ENCODE measurements around the gene KIF22. TPM values are rescaled to one million over a fixed set of nuclear protein-coding genes. Genes with fewer than 3 reads are reported as not detected.
"Not testable (repeated sequence)": the region's sequence is repeated elsewhere in the genome, so short reads cannot be mapped to it uniquely, and the experiment has no call there.

Gene KIF22
- polyA plus RNA-seq, 1 donor from 2014 or later = 34.7 TPM

- H3K36me3 Mint-ChIP-seq = no peaks in the 10 kb centered on the region
- peaks cover 18 to 23% (median 19%) of the 10 kb centered on the region in 3 donors for H3K4me1 Mint-ChIP-seq
- peak overlapping the region in 1 of 3 donors; percentile 16 for H3K27ac Mint-ChIP-seq
- H3K4me3 Mint-ChIP-seq = peak overlapping the region in 1 of 4 donors; percentile 34
- no peaks in the 10 kb centered on the region for H3K9me3 Mint-ChIP-seq
- H3K27me3 Mint-ChIP-seq = no peaks in the 10 kb centered on the region
These were observed 32.5 kb upstream of the KIF22 start for GRCh38 chr16:29757950-29758466.

- H3K9me3 Mint-ChIP-seq = no peaks in the 10 kb centered on the region
- no peaks in the 10 kb centered on the region for H3K27me3 Mint-ChIP-seq
- no peaks in the 10 kb centered on the region for H3K36me3 Mint-ChIP-seq
- H3K27ac Mint-ChIP-seq = peak overlapping the region in 1 of 3 donors; percentile 78
- peaks cover 15 to 16% (median 16%) of the 10 kb centered on the region in 3 donors for H3K4me1 Mint-ChIP-seq
- peak overlapping the region in 1 of 4 donors; percentile 33 for H3K4me3 Mint-ChIP-seq
These were observed 29.8 kb upstream of the KIF22 start for GRCh38 chr16:29760567-29761279.

- peaks cover 15 to 16% (median 16%) of the 10 kb centered on the region in 3 donors for H3K4me1 Mint-ChIP-seq
- not testable (repeated sequence) for H3K9me3 Mint-ChIP-seq, H3K27ac Mint-ChIP-seq, H3K36me3 Mint-ChIP-seq, H3K4me3 Mint-ChIP-seq, H3K27me3 Mint-ChIP-seq
These were observed 29.3 kb upstream of the KIF22 start for GRCh38 chr16:29761280-29761651.

GRCh38 chr16:29761882-29762281 lies 28.7 kb upstream of the KIF22 start:
- no peaks in the 10 kb centered on the region for H3K9me3 Mint-ChIP-seq
- no peak overlapping the region for H3K4me3 Mint-ChIP-seq
- no peaks in the 10 kb centered on the region for H3K36me3 Mint-ChIP-seq
- H3K4me1 Mint-ChIP-seq = peaks cover 11 to 14% (median 12%) of the 10 kb centered on the region in 3 donors
- H3K27me3 Mint-ChIP-seq = no peaks in the 10 kb centered on the region
- no peak overlapping the region for H3K27ac Mint-ChIP-seq

- Mint-ChIP-seq H3K9me3 (no peaks in the 10 kb centered on the region), H3K27me3 (no peaks in the 10 kb centered on the region), H3K4me1 (peaks cover 9 to 12% (median 11%) of the 10 kb centered on the region in 3 donors), H3K27ac (peak overlapping the region in 1 of 3 donors; percentile 35), H3K4me3 (peak overlapping the region in 1 of 4 donors; percentile 43), H3K36me3 (no peaks in the 10 kb centered on the region)
These were observed 27.2 kb upstream of the KIF22 start for GRCh38 chr16:29763326-29763725.

GRCh38 chr16:29765167-29766032 lies 25.2 kb upstream of the KIF22 start:
- Mint-ChIP-seq H3K36me3 (no peaks in the 10 kb centered on the region), H3K27ac (no peak overlapping the region), H3K27me3 (no peaks in the 10 kb centered on the region), H3K4me1 (peaks cover 8 to 11% (median 11%) of the 10 kb centered on the region in 3 donors), H3K9me3 (no peaks in the 10 kb centered on the region), H3K4me3 (peak overlapping the region in 1 of 4 donors; percentile 2)

GRCh38 chr16:29766571-29766970 lies 24.0 kb upstream of the KIF22 start:
- H3K4me1 Mint-ChIP-seq = peaks cover 5 to 11% (median 8%) of the 10 kb centered on the region in 3 donors
- no peak overlapping the region for H3K4me3 Mint-ChIP-seq
- H3K27ac Mint-ChIP-seq = no peak overlapping the region
- no peaks in the 10 kb centered on the region for H3K9me3 Mint-ChIP-seq
- no peaks in the 10 kb centered on the region for H3K27me3 Mint-ChIP-seq
- no peaks in the 10 kb centered on the region for H3K36me3 Mint-ChIP-seq

GRCh38 chr16:29767062-29767461 lies 23.5 kb upstream of the KIF22 start:
- Mint-ChIP-seq H3K4me3 (no peak overlapping the region), H3K36me3 (no peaks in the 10 kb centered on the region), H3K9me3 (no peaks in the 10 kb centered on the region), H3K4me1 (peaks cover 5 to 9% (median 8%) of the 10 kb centered on the region in 3 donors), H3K27me3 (no peaks in the 10 kb centered on the region), H3K27ac (no peak overlapping the region)

- Mint-ChIP-seq H3K27ac (no peak overlapping the region), H3K36me3 (no peaks in the 10 kb centered on the region), H3K27me3 (no peaks in the 10 kb centered on the region), H3K4me1 (peaks cover 0 to 8% (median 3%) of the 10 kb centered on the region in 3 donors), H3K4me3 (no peak overlapping the region), H3K9me3 (no peaks in the 10 kb centered on the region)
These were observed 21.0 kb upstream of the KIF22 start for GRCh38 chr16:29769507-29769906.

GRCh38 chr16:29770250-29770929 lies 20.2 kb upstream of the KIF22 start:
- H3K27me3 Mint-ChIP-seq = no peaks in the 10 kb centered on the region
- no peaks in the 10 kb centered on the region for H3K36me3 Mint-ChIP-seq
- H3K27ac Mint-ChIP-seq = no peak overlapping the region
- peaks cover 0 to 7% (median 3%) of the 10 kb centered on the region in 3 donors for H3K4me1 Mint-ChIP-seq
- no peaks in the 10 kb centered on the region for H3K9me3 Mint-ChIP-seq
- H3K4me3 Mint-ChIP-seq = no peak overlapping the region

- not testable (repeated sequence) for H3K36me3 Mint-ChIP-seq, H3K27ac Mint-ChIP-seq, H3K9me3 Mint-ChIP-seq, H3K4me3 Mint-ChIP-seq, H3K4me1 Mint-ChIP-seq, H3K27me3 Mint-ChIP-seq
These were observed 18.2 kb upstream of the KIF22 start for GRCh38 chr16:29772330-29772729.

GRCh38 chr16:29774730-29775129 lies 15.8 kb upstream of the KIF22 start:
- Mint-ChIP-seq H3K4me3 (no peak overlapping the region), H3K27me3 (peaks cover 3% of the 10 kb centered on the region), H3K9me3 (no peaks in the 10 kb centered on the region), H3K36me3 (peaks cover 3% of the 10 kb centered on the region), H3K27ac (no peak overlapping the region), H3K4me1 (peaks cover 0 to 4% (median 1%) of the 10 kb centered on the region in 3 donors)

GRCh38 chr16:29775742-29776408 lies 14.7 kb upstream of the KIF22 start:
- no peaks in the 10 kb centered on the region for H3K9me3 Mint-ChIP-seq
- peaks cover 0 to 4% (median under 1%) of the 10 kb centered on the region in 3 donors for H3K4me1 Mint-ChIP-seq
- no peak overlapping the region for H3K27ac Mint-ChIP-seq
- peaks cover 3% of the 10 kb centered on the region for H3K36me3 Mint-ChIP-seq
- no peak overlapping the region for H3K4me3 Mint-ChIP-seq
- peaks cover 5% of the 10 kb centered on the region for H3K27me3 Mint-ChIP-seq

GRCh38 chr16:29777576-29778350 lies 12.8 kb upstream of the KIF22 start, which contains the start of gene ZG16:
TSS of gene ZG16 (plus strand) at chr16:29778256. CDS start at chr16:29779267, 1,011 bp downstream.
- no peak within 1 kb of the TSS for H3K27ac Mint-ChIP-seq
- peaks cover 4% of the 10 kb centered on the region for H3K36me3 Mint-ChIP-seq
- peaks cover 5% of the 10 kb centered on the region for H3K27me3 Mint-ChIP-seq
- no peak within 1 kb of the TSS for H3K4me3 Mint-ChIP-seq
- peaks cover 0 to 2% (median 2%) of the 10 kb centered on the region in 3 donors for H3K4me1 Mint-ChIP-seq
- H3K9me3 Mint-ChIP-seq = no peaks in the 10 kb centered on the region

All from IgD-negative memory B cell (primary cell).